Gastroesophageal sphincter (tissue), 4 donors: ENCODE data around the gene NDUFB11. TPM values are rescaled to one million over a fixed set of nuclear protein-coding genes. Genes with fewer than 3 reads are reported as not detected.
A peak's percentile ranks its signal among the peaks of the same experiment; 100 is the strongest.

ENCODE experiments used
- ATAC-seq: fragments of 150-250 bp; one replicate; pipeline ENCODE4 v1.9.1; 2016; ENCODE audit warnings: mild to moderate bottlenecking, moderate library complexity
- H3K27ac ChIP-seq, 4 donors: fragments of 200-600 bp; sonication (generic) in 3 of 4; 1 replicate in 3 of 4; 2 replicates in 1 of 4; pipeline ENCODE4 v1.5.1; 2016 to 2019
- H3K27me3 ChIP-seq: fragments of 200-600 bp; sonication (generic); one replicate; pipeline ENCODE4 v1.5.1; 2019
- H3K36me3 ChIP-seq, 2 donors: fragments of 200-600 bp; sonication (generic); one replicate each; pipeline ENCODE4 v1.5.1; 2019; ENCODE audit warnings: control low read depth in 1 of 2
- H3K4me1 ChIP-seq, 3 donors: fragments of 200-600 bp; sonication (generic); 1 replicate in 2 of 3; 2 replicates in 1 of 3; pipeline ENCODE4 v1.5.1; 2016 to 2019; ENCODE audit warnings: control low read depth in 2 of 3
- H3K4me3 ChIP-seq, 2 donors: fragments of 200-600 bp; sonication (generic); one replicate each; pipeline ENCODE4 v1.5.1; 2019; ENCODE audit warnings: mild to moderate bottlenecking in 1 of 2, moderate library complexity in 1 of 2
- H3K9me3 ChIP-seq, 3 donors: fragments of 200-600 bp; sonication (generic); one replicate each; pipeline ENCODE4 v1.5.1; 2017 to 2019; ENCODE audit warnings: control low read depth in 2 of 3
- CTCF ChIP-seq, 4 experiments: fragments of 200-600 bp in 2 of 4; fragments of 450-650 bp in 2 of 4; sonication (generic) in 1 of 4; IDR thresholded peaks; one replicate each; pipeline ENCODE4 v1.5.1; 2017 to 2019; ENCODE audit warnings: antibody characterized with exemption in 4 of 4, mild to moderate bottlenecking in 2 of 4, moderate library complexity in 2 of 4
- EP300 ChIP-seq: sonication (generic); formaldehyde crosslinking; IDR thresholded peaks from one replicate; pipeline ENCODE4 v1.6.1; 2017; ENCODE audit warnings: antibody characterized with exemption, mild to moderate bottlenecking
- POLR2A ChIP-seq, 2 donors: fragments of 450-650 bp; IDR thresholded peaks; one replicate each; pipeline ENCODE4 v1.6.1; 2017; ENCODE audit warnings: antibody characterized with exemption in 2 of 2, mild to moderate bottlenecking in 2 of 2, moderate library complexity in 1 of 2
- POLR2AphosphoS5 ChIP-seq: sonication (generic); formaldehyde crosslinking; IDR thresholded peaks from one replicate; pipeline ENCODE4 v1.6.1; 2017; ENCODE audit warnings: antibody characterized with exemption
- WGBS, 2 donors: methylation state at CpG; one replicate each; pipeline ENCODE4 v1.1.5; 2018; ENCODE audit warnings: low coverage in 1 of 2; 5-methylcytosine and 5-hydroxymethylcytosine counted together
- total RNA-seq, 4 donors: library from RNA; depleted of rRNA; stranded (reverse); fragments of >200 nt; gene quantifications; one replicate each; pipeline ENCODE4 v1.1.0, GENCODE V29; 2016

Gene NDUFB11
- 10 to 100 TPM; 43.3 to 66.8 (median 53.0) TPM for total RNA-seq

- peak; percentile 63 to 69 for TF ChIP-seq POLR2A (IDR thresholded peaks at IDR 0.05)
- peak; percentile 78 for TF ChIP-seq POLR2AphosphoS5
- peak; percentile 35 to 88 (median 72) for TF ChIP-seq CTCF (IDR thresholded peaks at IDR 0.05)
- TF ChIP-seq EP300 = no peak
Measured at GRCh38 chrX:47144626-47145394, at the start of gene NDUFB11, which contains the start of gene RBM10. Gene NDUFB11, minus strand, starts transcription at chrX:47144702. Its CDS starts 23 bp downstream, at chrX:47144679. Gene RBM10, plus strand, starts transcription at chrX:47145221. Its CDS starts 2,261 bp downstream, at chrX:47147482.

GRCh38 chrX:47193475-47194193 is 49.1 kb upstream of the NDUFB11 start, which contains the start of gene UBA1:
Gene UBA1, plus strand, starts transcription at chrX:47193829. Its CDS starts 4,974 bp downstream, at chrX:47198803.
- Histone ChIP-seq H3K27me3 (no peaks in the 10 kb centered on the region), H3K9me3 (no peaks in the 10 kb centered on the region), H3K27ac (peak within 1 kb of the TSS; percentile 94 to 98 (median 96)), H3K4me1 (peaks cover 0 to 65% (median 34%) of the 10 kb centered on the region in 3 donors), H3K36me3 (peaks cover 0 to 6% of the 10 kb centered on the region in 2 donors), H3K4me3 (peak within 1 kb of the TSS; percentile 78 to 79)
- ATAC-seq = peak; percentile 93
- 0% methylated on average over 6 of the region's 50 CpGs for WGBS, 2 donors
- no peak for TF ChIP-seq EP300
- peak; percentile 73 for TF ChIP-seq POLR2AphosphoS5
- peak; percentile 58 to 65 for TF ChIP-seq POLR2A (IDR thresholded peaks at IDR 0.05)
- TF ChIP-seq CTCF (IDR thresholded peaks at IDR 0.05) = peak; percentile 48 to 93 (median 81)

More at GRCh38 chrX:47144626-47145394, at the start of gene NDUFB11, which contains the start of gene RBM10:
- Histone ChIP-seq H3K4me3 (peak within 1 kb of the TSS; percentile 65 to 73), H3K27ac (peak within 1 kb of the TSS; percentile 90 to 97 (median 94)), H3K36me3 (peaks cover 0 to 22% of the 10 kb centered on the region in 2 donors), H3K9me3 (no peaks in the 10 kb centered on the region), H3K4me1 (peaks cover 0 to 33% (median 0%) of the 10 kb centered on the region in 3 donors), H3K27me3 (no peaks in the 10 kb centered on the region)
- 0% methylated on average over 6 of the region's 54 CpGs; no CpG with 5 or more reads in 1 of the 2 donors for WGBS, 2 donors
- peak; percentile 98 for ATAC-seq

- H3K36me3 ChIP-seq = peaks cover 0 to 5% of the 10 kb centered on the region in 2 donors
- H3K27ac ChIP-seq = no peak overlapping the region
- peaks cover 0 to 47% (median 26%) of the 10 kb centered on the region in 3 donors for H3K4me1 ChIP-seq
- WGBS, 2 donors = 73 to 85% methylated on average over 8 to 13 of the region's 16 CpGs
- H3K4me3 ChIP-seq = peak overlapping the region in 1 of 2 donors; percentile 58
- no peaks in the 10 kb centered on the region for H3K9me3 ChIP-seq
- H3K27me3 ChIP-seq = no peaks in the 10 kb centered on the region
- TF ChIP-seq CTCF (IDR thresholded peaks at IDR 0.05) (no peak), POLR2A (IDR thresholded peaks at IDR 0.05) (no peak), POLR2AphosphoS5 (no peak), EP300 (no peak)
- no peak for ATAC-seq
Measured at GRCh38 chrX:47191806-47192401, 47.4 kb upstream of the NDUFB11 start.

GRCh38 chrX:47191331-47191730 is 46.8 kb upstream of the NDUFB11 start:
- Histone ChIP-seq H3K4me1 (peaks cover 0 to 42% (median 20%) of the 10 kb centered on the region in 3 donors), H3K9me3 (no peaks in the 10 kb centered on the region), H3K27me3 (no peaks in the 10 kb centered on the region), H3K36me3 (peaks cover 0 to 10% of the 10 kb centered on the region in 2 donors), H3K4me3 (peak overlapping the region; percentile 58 to 92), H3K27ac (peak overlapping the region in 2 of 4 donors; percentile 45 to 71)
- no peak for ATAC-seq
- WGBS, 2 donors = 57% methylated on average over 3 of the region's 26 CpGs; no CpG with 5 or more reads in 1 of the 2 donors
- TF ChIP-seq POLR2AphosphoS5 (no peak), POLR2A (IDR thresholded peaks at IDR 0.05) (no peak), EP300 (no peak), CTCF (IDR thresholded peaks at IDR 0.05) (no peak)
